Fibroblast of skin of right biceps (primary cell): Measurements from ENCODE around the gene SOX18.
A peak's percentile ranks its signal among the peaks of the same experiment; 100 is the strongest.

ENCODE experiments used
- DNase-seq: peaks from one replicate; pipeline ENCODE4 v3.0.0-alpha.2; 2013

SOX18 gene

GRCh38 chr20:64067733-64068307 is 18.4 kb upstream of the SOX18 start:
- DNase-seq: no peak

GRCh38 chr20:64067005-64067632 is 17.7 kb upstream of the SOX18 start:
- no peak for DNase-seq

GRCh38 chr20:64065974-64066343 is 16.5 kb upstream of the SOX18 start:
- DNase-seq: peak; percentile 63

GRCh38 chr20:64065062-64065973 is 15.9 kb upstream of the SOX18 start:
- DNase-seq: no peak

GRCh38 chr20:64064145-64064698 is 14.8 kb upstream of the SOX18 start:
- peak; percentile 55 for DNase-seq

GRCh38 chr20:64063389-64064144 is 14.1 kb upstream of the SOX18 start:
- DNase-seq: no peak

GRCh38 chr20:64062596-64063388 is 13.4 kb upstream of the SOX18 start, which contains the start of gene TCEA2:
TCEA2 (plus strand) TSS chr20:64063198; CDS start chr20:64063313, 115 bp downstream.
- peak; percentile 96 for DNase-seq

GRCh38 chr20:64062276-64062595 is 12.8 kb upstream of the SOX18 start:
- no peak for DNase-seq

- no peak for DNase-seq
These were observed 9.1 kb upstream of the SOX18 start for GRCh38 chr20:64058536-64058935.

- DNase-seq: peak; percentile 58
These were observed 8.4 kb upstream of the SOX18 start for GRCh38 chr20:64057628-64058498.

GRCh38 chr20:64056889-64057627 is 7.6 kb upstream of the SOX18 start:
- no peak for DNase-seq

- DNase-seq: no peak
These were observed 7.1 kb upstream of the SOX18 start for GRCh38 chr20:64056639-64056888.

- peak; percentile 41 for DNase-seq
These were observed 6.6 kb upstream of the SOX18 start for GRCh38 chr20:64055893-64056638.

GRCh38 chr20:64055396-64055892 is 6.0 kb upstream of the SOX18 start:
- no peak for DNase-seq

- peak; percentile 54 for DNase-seq
These were observed 4.6 kb upstream of the SOX18 start for GRCh38 chr20:64053841-64054661.

GRCh38 chr20:64052987-64053840 is 3.8 kb upstream of the SOX18 start:
- no peak for DNase-seq

- DNase-seq: no peak
These were observed 2.9 kb upstream of the SOX18 start for GRCh38 chr20:64052326-64052722.
